ENCODE data around the gene INCENP.

The INCENP gene

DNA sequence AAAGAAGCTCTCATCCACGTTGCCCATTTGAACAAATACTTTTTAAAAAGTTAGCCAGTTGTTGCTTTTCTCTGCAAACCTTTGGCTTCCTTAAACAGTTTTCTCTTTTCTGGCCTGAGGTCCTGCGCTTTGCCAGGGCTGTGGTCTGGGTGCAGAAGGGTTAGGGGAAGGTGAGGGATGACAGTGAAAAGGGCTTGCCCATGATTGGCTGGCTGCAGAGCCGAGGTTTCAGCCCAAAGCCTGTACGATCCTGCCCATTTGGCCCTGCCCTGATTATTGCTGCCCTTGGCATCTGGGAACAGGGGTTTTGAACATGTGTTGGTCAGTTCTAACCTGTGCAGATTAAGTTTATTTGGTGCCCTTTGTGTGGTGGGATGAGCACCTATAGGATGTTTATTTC, 1.5 kb downstream of the INCENP start:
- DNase-seq, result no peak

GRCh38 chr11:62125881-62126280, 2.1 kb downstream of the INCENP start:
- DNase-seq, result no peak

DNA sequence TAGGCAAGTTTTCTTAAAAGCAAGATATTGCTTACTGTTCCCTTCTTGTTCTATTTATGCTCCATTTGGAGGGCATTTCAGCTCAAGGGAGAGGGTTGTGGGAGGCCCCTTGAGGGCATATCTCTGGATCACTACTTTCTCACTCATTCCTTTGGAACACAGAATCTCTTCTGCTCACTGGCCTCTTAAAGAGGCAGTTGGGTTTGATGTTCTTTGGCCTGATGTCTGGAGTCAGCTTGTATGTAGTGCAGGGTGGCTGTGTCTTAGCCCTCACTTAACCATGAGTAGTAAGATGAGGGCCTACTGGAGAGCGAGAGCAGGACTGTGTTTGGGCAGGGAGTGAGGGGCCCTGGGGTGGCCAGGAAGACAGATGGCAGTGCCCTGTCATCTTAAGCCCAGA, 3.6 kb downstream of the INCENP start:
- DNase-seq, result no peak

DNA sequence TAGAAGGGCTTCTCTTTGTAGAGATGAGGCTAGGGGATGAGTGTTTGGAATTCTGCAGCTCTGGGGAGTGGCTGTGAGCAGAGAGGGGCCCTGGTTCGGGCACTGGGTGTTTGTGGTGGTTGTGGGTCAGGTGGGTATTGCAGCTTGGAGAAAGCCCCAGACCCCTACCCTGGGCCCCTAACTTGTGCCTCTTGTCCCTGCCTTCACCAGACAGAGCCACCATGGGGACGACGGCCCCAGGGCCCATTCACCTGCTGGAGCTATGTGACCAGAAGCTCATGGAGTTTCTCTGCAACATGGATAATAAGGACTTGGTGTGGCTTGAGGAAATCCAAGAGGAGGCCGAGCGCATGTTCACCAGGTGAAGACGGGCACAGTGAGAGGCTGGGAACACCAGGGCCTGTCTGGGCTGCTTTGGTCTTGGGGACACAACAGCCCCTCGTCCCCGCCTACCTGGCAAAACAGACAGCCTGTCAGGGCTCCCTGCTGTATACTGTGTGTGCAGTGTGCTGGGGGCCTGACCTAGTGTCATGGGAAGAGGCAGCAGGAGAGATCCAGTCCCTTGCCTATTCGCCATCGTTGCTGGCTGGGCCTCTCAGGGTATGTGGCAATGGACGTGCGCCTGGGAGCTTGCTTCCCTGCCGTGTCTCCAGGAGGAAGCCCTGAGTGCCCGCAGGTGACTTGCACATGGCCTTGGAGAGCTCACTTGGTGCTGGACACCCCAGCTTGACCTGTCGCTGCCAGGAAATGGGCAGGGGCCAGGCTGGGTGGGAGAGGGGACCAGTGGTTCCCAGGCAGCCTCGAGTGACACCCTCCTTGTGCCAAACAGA, 4.3 kb downstream of the INCENP start:
- DNase-seq, result no peak

DNA sequence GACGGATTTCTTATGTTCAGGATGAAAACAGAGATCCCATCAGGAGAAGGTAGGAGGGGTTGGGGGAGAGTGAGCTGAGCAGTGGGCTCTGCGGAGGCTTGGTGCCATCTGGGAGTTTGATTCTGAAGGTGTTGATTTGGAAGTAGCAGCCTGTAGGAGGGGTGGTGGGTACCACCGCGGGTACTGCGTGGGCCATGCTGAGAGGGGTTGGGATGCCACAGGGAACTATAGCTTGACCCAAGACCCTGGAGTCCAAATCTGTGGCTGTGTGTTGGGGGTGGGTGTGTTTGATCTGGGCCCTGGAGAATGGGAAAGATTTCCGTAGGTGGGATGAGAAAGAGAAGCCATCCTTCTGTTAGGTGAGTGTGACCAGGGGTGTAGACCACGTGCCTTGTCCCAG, 5.0 kb downstream of the INCENP start:
- no peak for DNase-seq

GRCh38 chr11:62129590-62130282, 5.9 kb downstream of the INCENP start:
- DNase-seq, result no peak

DNA sequence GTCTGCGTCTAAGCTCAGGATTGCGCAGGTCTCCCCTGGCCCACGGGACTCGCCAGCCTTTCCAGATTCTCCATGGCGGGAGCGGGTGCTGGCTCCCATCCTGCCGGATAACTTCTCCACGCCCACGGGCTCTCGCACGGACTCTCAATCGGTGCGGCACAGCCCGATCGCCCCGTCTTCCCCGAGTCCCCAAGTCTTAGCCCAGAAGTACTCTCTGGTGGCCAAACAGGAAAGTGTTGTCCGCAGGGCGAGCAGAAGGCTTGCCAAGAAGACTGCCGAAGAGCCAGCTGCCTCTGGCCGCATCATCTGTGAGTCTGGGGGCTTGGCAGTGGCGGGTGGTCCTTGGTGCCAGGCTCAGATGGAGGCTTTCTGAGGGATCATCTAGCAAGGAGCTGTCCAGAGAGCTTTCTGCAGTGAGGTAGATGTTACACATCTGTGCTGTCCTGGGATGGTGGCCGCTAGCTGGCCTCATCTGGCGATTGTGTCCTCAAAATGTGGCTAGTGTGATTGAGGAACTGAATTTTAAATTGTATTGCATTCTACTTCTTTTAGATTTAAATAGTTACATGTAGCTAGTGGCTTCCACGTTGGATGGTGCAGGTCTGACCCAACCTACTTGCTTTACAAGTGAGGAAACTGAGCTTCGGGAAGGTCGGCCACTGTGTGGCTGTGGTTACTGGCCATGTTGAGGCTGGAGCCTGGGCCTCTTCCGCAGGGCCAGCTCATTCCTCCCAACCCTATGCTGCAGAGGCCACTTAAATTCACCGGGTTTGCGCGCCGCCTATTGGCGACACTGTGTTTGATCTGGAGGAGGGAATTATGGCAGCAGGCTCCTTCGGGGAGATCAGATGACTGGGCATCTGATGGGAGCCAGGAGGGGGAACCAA, 6.7 kb downstream of the INCENP start:
- no peak for DNase-seq

GRCh38 chr11:62131170-62131464, 7.3 kb downstream of the INCENP start:
- no peak for DNase-seq

- no peak for DNase-seq
Measured at GRCh38 chr11:62132191-62132590, 8.4 kb downstream of the INCENP start.

GRCh38 chr11:62132689-62133293, 9.0 kb downstream of the INCENP start:
- no peak for DNase-seq

GRCh38 chr11:62133328-62134065, 9.7 kb downstream of the INCENP start:
- DNase-seq, result no peak

DNA sequence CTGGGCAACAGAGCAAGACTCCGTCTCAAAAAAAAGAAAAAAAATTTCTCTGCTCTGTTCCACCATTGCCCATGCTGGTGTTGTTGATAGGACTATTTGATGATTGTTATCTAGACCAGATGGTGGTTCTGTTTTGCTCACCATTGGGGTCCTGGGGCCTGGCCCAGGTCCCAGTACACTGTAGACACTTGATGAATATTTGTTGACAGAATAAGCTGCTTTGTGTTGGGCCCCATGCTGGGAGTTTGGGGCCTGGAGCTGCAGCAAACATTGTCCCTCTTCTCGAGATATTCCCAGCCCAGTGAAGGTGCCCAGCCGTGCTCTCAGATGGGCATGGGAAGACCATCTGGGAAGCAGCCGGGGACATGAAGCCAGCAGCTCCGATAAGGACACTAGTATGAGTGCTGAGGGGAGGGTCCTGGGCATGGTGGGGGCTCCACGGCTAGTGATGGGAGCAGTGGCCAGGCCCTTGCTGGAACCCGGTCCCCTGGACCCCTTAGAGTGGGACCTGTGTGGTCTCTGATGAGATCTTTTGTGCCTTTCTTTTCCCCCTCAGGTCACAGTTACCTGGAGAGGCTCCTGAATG, 13.6 kb downstream of the INCENP start:
- no peak for DNase-seq

GRCh38 chr11:62137881-62138629, 14.2 kb downstream of the INCENP start:
- DNase-seq, result no peak

DNA sequence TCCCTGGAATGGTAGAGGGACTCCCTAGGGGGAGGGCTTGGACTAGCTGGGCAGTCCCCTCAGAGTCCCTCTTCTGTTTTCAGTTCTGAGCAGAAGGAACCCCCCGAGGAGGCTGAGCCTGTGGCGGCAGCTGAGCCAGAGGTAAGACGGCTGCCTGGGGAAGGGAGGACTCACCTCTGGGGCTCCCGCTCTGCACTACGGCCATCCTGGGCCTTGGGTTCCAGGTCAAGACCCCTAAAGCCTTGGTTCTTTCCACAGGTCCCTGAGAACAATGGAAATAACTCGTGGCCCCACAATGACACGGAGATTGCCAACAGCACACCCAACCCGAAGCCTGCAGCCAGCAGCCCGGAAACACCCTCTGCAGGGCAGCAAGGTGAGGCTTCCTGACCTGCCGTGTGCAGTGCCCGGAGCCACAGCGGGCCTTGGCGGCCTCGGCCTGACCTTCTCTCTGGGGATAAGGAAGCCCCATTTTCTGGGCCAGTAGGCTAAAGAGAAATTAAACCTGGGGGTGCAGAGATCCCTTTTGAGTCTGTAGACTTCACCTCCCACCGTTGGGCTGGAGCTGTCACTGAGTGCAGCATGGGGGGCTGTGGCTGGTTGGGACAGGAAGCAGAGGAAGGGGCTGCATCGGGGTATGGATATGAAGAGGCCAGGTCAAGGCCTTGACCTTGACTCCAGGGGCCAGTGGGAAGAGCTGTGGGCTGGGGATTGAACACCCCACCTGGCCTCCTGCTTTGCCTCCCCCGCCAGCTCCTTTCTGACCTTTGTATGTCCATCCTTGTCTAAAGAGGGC, 15.0 kb downstream of the INCENP start:
- DNase-seq, result no peak

GRCh38 chr11:62139526-62140303, 15.9 kb downstream of the INCENP start:
- no peak for DNase-seq

DNA sequence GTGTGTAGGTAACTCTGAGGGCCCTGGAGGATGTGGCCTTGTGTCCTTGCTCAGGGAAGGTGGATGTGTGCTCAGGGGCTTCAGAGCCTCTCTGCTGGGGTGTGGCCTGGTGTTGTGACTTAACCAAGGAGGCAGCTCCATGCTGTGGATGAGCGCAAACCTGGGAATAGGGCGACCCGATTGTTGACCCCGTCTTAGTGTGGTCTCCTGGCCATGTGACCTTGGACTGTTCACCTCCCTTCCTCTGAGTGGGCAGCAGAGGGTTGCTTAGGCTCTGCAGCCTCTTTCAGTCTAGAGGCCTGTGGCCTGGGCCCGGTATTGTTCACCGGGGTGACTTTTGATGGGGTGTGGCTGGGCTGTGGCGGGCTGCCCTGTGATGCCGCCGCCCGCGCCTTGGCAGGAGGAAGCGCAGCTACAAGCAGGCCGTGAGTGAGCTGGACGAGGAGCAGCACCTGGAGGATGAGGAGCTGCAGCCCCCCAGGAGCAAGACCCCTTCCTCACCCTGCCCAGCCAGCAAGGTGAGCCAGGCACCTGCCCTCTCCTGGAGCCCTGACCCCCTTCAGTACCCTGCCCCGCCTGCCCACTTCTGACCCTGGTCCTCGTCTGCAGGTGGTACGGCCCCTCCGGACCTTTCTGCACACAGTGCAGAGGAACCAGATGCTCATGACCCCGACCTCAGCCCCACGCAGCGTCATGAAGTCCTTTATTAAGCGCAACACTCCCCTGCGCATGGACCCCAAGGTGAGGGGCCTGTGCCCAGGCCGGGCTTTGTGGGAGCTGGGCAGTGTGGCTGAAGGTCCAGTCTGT, 16.7 kb downstream of the INCENP start:
- no peak for DNase-seq

DNA sequence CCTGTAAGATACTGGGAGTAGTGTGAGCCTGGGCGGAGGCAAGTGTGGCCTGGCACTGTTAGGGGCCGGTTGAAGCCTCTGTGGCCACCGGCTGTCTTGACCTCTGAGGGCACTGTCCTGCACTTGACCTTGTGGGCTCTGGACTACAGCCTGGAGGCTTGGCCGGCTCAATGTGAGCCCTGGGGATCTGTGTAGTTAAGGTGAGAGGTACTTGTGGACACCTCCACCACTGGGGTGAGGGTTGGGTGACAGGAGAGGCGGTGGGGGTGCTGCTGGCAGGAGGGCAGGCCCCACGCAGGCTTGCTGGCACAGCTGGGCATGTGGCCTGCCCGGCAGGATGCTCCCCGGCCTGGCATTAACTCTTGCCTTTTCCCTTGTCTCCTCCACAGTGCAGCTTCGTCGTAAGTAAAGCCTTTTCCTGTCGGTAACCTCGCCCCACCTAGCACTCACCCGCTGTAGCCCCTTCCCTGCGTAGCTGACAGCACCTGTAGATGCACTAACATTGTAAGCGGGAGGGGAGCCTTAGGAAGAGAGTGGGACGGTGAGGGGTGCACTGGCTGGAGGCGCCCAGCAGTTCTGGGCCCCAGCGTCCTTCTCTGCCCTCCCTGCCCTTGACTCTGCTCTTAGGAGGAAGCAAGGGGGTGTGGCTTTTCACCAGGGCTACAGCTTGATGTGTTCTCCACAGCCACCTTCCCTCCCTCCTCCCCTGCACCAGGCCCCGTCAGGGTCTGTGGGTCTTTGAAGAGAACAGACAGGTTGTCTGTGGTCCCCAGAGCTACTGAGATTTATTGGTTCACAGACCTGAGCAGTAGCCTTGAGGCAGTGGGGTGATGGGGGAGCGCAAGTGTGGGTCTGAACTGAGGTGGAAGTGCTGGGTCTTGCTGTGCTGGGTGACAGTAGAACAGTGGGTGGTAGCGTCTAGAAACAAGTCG, 17.6 kb downstream of the INCENP start:
- DNase-seq, result no peak

GRCh38 chr11:62142043-62142375, 18.2 kb downstream of the INCENP start:
- DNase-seq, result no peak
